Measurements from ENCODE around the gene HHAT. TPM values are rescaled to one million over a fixed set of nuclear protein-coding genes. Genes with fewer than 3 reads are reported as not detected.
A peak's percentile ranks its signal among the peaks of the same experiment; 100 is the strongest.

The HHAT gene
- total and polyA plus RNA-seq, 2 experiments from 2014 or later: 1.6 to 1.9 TPM

DNA sequence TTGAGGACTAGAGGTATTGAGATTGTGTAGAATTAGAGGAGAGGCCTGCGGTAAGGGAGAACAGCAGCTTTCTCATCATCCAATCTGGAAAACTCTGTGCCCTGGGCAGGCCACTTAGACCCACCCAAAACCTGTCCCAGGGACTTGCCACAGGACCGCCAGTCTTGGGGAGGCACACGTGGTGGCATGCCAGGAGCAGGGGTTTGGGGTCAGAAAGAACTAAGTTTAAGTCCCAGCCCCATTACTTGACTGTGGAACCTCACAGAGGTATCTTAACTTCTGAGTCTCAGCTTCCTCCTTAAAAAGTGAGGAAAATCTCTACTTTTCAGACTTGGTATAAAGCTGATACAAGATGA, 356.6 kb downstream of the HHAT start:
- Histone ChIP-seq H3K4me2 (ENCODE audit: unreplicated experiment) (no peak overlapping the region), H4K20me1 (ENCODE audit: insufficient read depth) (no peaks in the 10 kb centered on the region)
- 18 to 22% methylated on average over 3 of the region's 3 CpGs for WGBS, 2 experiments (ENCODE audit: low coverage in 1 of 2, low lambda C conversion rate in 2 of 2, missing lambda C conversion rate in 2 of 2)

DNA sequence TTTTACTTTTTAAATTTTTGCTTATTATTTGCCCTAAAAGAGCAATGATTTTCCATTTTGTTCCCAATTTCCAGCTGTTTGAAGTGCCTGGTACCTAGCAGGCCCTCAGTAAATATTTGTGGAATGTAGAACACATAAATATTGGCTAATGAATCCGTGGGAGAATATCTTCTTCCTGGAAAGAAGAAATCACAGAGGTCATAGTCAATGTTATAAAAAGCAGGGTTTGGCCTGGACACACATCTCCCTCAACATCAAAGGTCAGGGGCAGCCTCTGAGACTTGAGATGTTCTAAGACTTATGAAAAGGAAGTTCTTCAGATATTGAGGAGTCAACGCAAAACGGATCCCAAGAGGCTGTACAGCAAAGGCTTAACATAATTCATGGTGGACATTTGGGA, 358.1 kb downstream of the HHAT start:
- in situ Hi-C loops (cut with MboI): no loop called here
- Histone ChIP-seq H4K20me1 (ENCODE audit: insufficient read depth) (no peaks in the 10 kb centered on the region), H3K9me2 (ENCODE audit: insufficient read depth) (no peaks in the 10 kb centered on the region), H3K4me1 (ENCODE audit: insufficient read depth) (no peaks in the 10 kb centered on the region), H3K27ac (no peak overlapping the region), H3K79me2 (ENCODE audit: insufficient read depth) (no peaks in the 10 kb centered on the region), H3K27me3 (replicated peaks; ENCODE audit: insufficient read depth) (no peaks in the 10 kb centered on the region), H3K4me3 (no peak overlapping the region), H3K9me3 (ENCODE audit: low read depth) (no peaks in the 10 kb centered on the region), H3F3A (ENCODE audit: insufficient read depth) (no peaks in the 10 kb centered on the region), H3K4me2 (ENCODE audit: unreplicated experiment) (no peak overlapping the region), H2AFZ (no peak overlapping the region), H3K36me3 (ENCODE audit: low read depth) (no peaks in the 10 kb centered on the region), H3K9ac (no peak overlapping the region)
- TF ChIP-seq EZH2 (IDR thresholded peaks at IDR 0.05; ENCODE audit: insufficient read depth, poor library complexity, severe bottlenecking): no peak
- no peak for TF ChIP-seq EZH2phosphoT487 (IDR thresholded peaks at IDR 0.05; ENCODE audit: insufficient read depth, low read depth)
- 28 to 35% methylated on average over 3 of the region's 3 CpGs for WGBS, 2 experiments (ENCODE audit: low coverage in 1 of 2, low lambda C conversion rate in 2 of 2, missing lambda C conversion rate in 2 of 2)
- no peak for DNase-seq

More for the DNA sequence above, 356.6 kb downstream of the HHAT start:
- Histone ChIP-seq H3K9me3 (ENCODE audit: low read depth) (no peaks in the 10 kb centered on the region), H3K9me2 (ENCODE audit: insufficient read depth) (no peaks in the 10 kb centered on the region), H3K27me3 (replicated peaks; ENCODE audit: insufficient read depth) (no peaks in the 10 kb centered on the region), H3K27ac (no peak overlapping the region), H3K36me3 (ENCODE audit: low read depth) (no peaks in the 10 kb centered on the region), H3K9ac (no peak overlapping the region), H3K4me1 (ENCODE audit: insufficient read depth) (no peaks in the 10 kb centered on the region), H2AFZ (no peak overlapping the region), H3F3A (ENCODE audit: insufficient read depth) (no peaks in the 10 kb centered on the region), H3K79me2 (ENCODE audit: insufficient read depth) (no peaks in the 10 kb centered on the region), H3K4me3 (no peak overlapping the region)
- TF ChIP-seq EZH2phosphoT487 (IDR thresholded peaks at IDR 0.05; ENCODE audit: insufficient read depth, low read depth): no peak
- in situ Hi-C loops (cut with MboI): no loop called here
- DNase-seq: no peak

GRCh38 chr1:210687582-210688279, 359.0 kb downstream of the HHAT start:
- no peak overlapping the region for H3K4me2 ChIP-seq (ENCODE audit: unreplicated experiment)
- 26 to 28% methylated on average over 7 of the region's 7 CpGs for WGBS, 2 experiments (ENCODE audit: low coverage in 1 of 2, low lambda C conversion rate in 2 of 2, missing lambda C conversion rate in 2 of 2)
- H3K9me3 ChIP-seq (ENCODE audit: low read depth): no peaks in the 10 kb centered on the region
- TF ChIP-seq EZH2 (IDR thresholded peaks at IDR 0.05; ENCODE audit: insufficient read depth, poor library complexity, severe bottlenecking): no peak
- TF ChIP-seq EZH2phosphoT487 (IDR thresholded peaks at IDR 0.05; ENCODE audit: insufficient read depth, low read depth): no peak
- no peaks in the 10 kb centered on the region for H3K27me3 ChIP-seq (replicated peaks; ENCODE audit: insufficient read depth)
- H3K4me1 ChIP-seq (ENCODE audit: insufficient read depth): no peaks in the 10 kb centered on the region
- H3K27ac ChIP-seq: no peak overlapping the region
- H3K4me3 ChIP-seq: no peak overlapping the region
- no peaks in the 10 kb centered on the region for H4K20me1 ChIP-seq (ENCODE audit: insufficient read depth)
- H2AFZ ChIP-seq: no peak overlapping the region
- DNase-seq: peak; percentile 72
- no peaks in the 10 kb centered on the region for H3K79me2 ChIP-seq (ENCODE audit: insufficient read depth)
- no peaks in the 10 kb centered on the region for H3K36me3 ChIP-seq (ENCODE audit: low read depth)
- in situ Hi-C loops (cut with MboI): no loop called here
- H3K9me2 ChIP-seq (ENCODE audit: insufficient read depth): no peaks in the 10 kb centered on the region
- H3F3A ChIP-seq (ENCODE audit: insufficient read depth): no peaks in the 10 kb centered on the region
- no peak overlapping the region for H3K9ac ChIP-seq

DNA sequence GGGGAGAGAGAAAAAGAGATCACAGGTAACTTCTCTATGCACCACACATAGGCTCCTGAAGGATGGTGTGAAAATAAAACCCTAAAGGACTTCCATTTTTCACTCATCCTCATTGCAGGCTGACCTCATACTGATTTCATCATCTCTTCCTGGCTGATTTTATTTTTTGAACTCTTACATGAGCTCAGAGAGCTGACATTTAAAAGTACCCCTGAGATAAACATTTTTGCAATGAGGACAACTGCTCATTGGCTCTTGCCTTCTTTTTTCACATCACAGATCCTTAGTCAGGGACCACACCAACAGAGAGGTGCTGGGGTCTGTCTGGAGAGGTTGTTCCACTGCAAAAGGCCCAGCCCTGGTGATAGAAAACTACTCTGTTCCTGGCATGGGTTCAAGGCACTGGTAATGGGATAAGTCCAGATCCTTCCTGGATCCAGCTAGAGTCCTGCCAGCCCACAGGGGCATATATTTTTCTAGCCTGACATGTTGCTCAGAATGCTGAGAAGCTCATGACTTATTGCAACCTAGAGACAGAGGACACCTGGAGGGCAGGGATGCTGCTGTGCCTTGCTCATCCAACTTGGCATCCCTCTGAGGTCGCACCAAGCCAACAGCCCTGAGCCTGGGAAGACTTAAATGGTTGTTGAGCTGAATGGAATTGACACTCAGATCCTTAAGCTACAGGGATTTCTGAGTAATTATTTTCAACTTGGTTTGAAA, 360.0 kb downstream of the HHAT start:
- no peak overlapping the region for H3K4me3 ChIP-seq
- WGBS, 2 experiments (ENCODE audit: low coverage in 1 of 2, low lambda C conversion rate in 2 of 2, missing lambda C conversion rate in 2 of 2): 14% methylated on average over 1 of the region's 1 CpG
- no peaks in the 10 kb centered on the region for H3F3A ChIP-seq (ENCODE audit: insufficient read depth)
- no peaks in the 10 kb centered on the region for H3K9me2 ChIP-seq (ENCODE audit: insufficient read depth)
- H3K9me3 ChIP-seq (ENCODE audit: low read depth): no peaks in the 10 kb centered on the region
- H3K4me1 ChIP-seq (ENCODE audit: insufficient read depth): no peaks in the 10 kb centered on the region
- no peak overlapping the region for H3K4me2 ChIP-seq (ENCODE audit: unreplicated experiment)
- in situ Hi-C loops (cut with MboI): no loop called here
- no peak for TF ChIP-seq EZH2 (IDR thresholded peaks at IDR 0.05; ENCODE audit: insufficient read depth, poor library complexity, severe bottlenecking)
- TF ChIP-seq EZH2phosphoT487 (IDR thresholded peaks at IDR 0.05; ENCODE audit: insufficient read depth, low read depth): no peak
- no peaks in the 10 kb centered on the region for H4K20me1 ChIP-seq (ENCODE audit: insufficient read depth)
- H3K27ac ChIP-seq: no peak overlapping the region
- H3K79me2 ChIP-seq (ENCODE audit: insufficient read depth): no peaks in the 10 kb centered on the region
- peak; percentile 24 for DNase-seq
- no peak overlapping the region for H2AFZ ChIP-seq
- H3K9ac ChIP-seq: no peak overlapping the region
- no peaks in the 10 kb centered on the region for H3K36me3 ChIP-seq (ENCODE audit: low read depth)
- no peaks in the 10 kb centered on the region for H3K27me3 ChIP-seq (replicated peaks; ENCODE audit: insufficient read depth)

Data from GM23248 (cell line).